ENCODE measurements around the gene ZNF26.

GRCh38 chr12:132998741-132999140 is 12.6 kb downstream of the ZNF26 start:
- TF ChIP-seq CTCF (IDR thresholded peaks at IDR 0.05) (no peak), EP300 (IDR thresholded peaks at IDR 0.05) (no peak), POLR2A (IDR thresholded peaks at IDR 0.05) (no peak)
